Liver (tissue), 9 donors: ENCODE results near the gene ATP6V1F. TPM values are rescaled to one million over a fixed set of nuclear protein-coding genes. Genes with fewer than 3 reads are reported as not detected.

Source experiments
- DNase-seq: peaks from one replicate; pipeline ENCODE4 v3.0.0-alpha.2; 2017; ENCODE audit warnings: low spot score
- H3K27ac ChIP-seq, 2 donors: one replicate each; pipeline ENCODE4 v1.7.0; 2013; ENCODE audit warnings: inconsistent platforms in 2 of 2, low read length in 2 of 2, control low read depth in 1 of 2, low read depth in 1 of 2, mild to moderate bottlenecking in 1 of 2
- H3K27me3 ChIP-seq, 4 donors: one replicate each; pipeline versions ENCODE4 v1.6.1 to v1.7.0; 2013; ENCODE audit warnings: low read length in 3 of 4, inconsistent platforms in 1 of 4, mild to moderate bottlenecking in 1 of 4, moderate library complexity in 1 of 4; ENCODE audit not compliant: control insufficient read depth in 4 of 4, insufficient read depth in 4 of 4
- H3K36me3 ChIP-seq, 4 donors: one replicate each; pipeline versions ENCODE4 v1.6.1 to v1.7.0; 2013; ENCODE audit warnings: low read length in 3 of 4, mild to moderate bottlenecking in 3 of 4, low read depth in 1 of 4, moderate library complexity in 1 of 4; ENCODE audit not compliant: control insufficient read depth in 4 of 4, insufficient read depth in 3 of 4
- H3K4me1 ChIP-seq, 4 donors: one replicate each; pipeline versions ENCODE4 v1.6.1 to v1.7.0; 2013; ENCODE audit warnings: low read length in 3 of 4, mild to moderate bottlenecking in 3 of 4, moderate library complexity in 1 of 4; ENCODE audit not compliant: control insufficient read depth in 4 of 4, insufficient read depth in 4 of 4
- H3K4me3 ChIP-seq, 3 donors: one replicate each; pipeline versions ENCODE4 v1.6.1 to v1.7.0; 2013; ENCODE audit warnings: low read length in 3 of 3, control low read depth in 1 of 3, low read depth in 1 of 3, mild to moderate bottlenecking in 1 of 3
- H3K9ac ChIP-seq, 2 donors: one replicate each; pipeline ENCODE4 v1.7.0; 2013; ENCODE audit warnings: low read length in 2 of 2, mild to moderate bottlenecking in 2 of 2, moderate library complexity in 2 of 2, control low read depth in 1 of 2, low read depth in 1 of 2
- H3K9me3 ChIP-seq, 4 donors: one replicate each; pipeline versions ENCODE4 v1.6.1 to v1.7.0; 2013; ENCODE audit warnings: low read length in 3 of 4; ENCODE audit not compliant: control insufficient read depth in 4 of 4
- ATF3 ChIP-seq: IDR thresholded peaks from 2 replicates; pipeline ENCODE4 v1.6.1; 2016; ENCODE audit warnings: antibody characterized with exemption
- CTCF ChIP-seq: fragments of 150-350 bp; IDR thresholded peaks from 2 replicates; pipeline ENCODE4 v1.5.1; 2017; ENCODE audit warnings: improper control_type of control experiment, low read depth, low read length; ENCODE audit not compliant: missing input control
- EGR1 ChIP-seq, 2 donors: IDR thresholded peaks; 2 replicates each; pipeline ENCODE4 v1.6.1; 2016 to 2018; ENCODE audit warnings: antibody characterized with exemption in 2 of 2, low read depth in 2 of 2
- FOXA1 ChIP-seq: IDR thresholded peaks from 2 replicates; pipeline ENCODE4 v1.6.1; 2016; ENCODE audit warnings: antibody characterized with exemption
- FOXA2 ChIP-seq: IDR thresholded peaks from 2 replicates; pipeline ENCODE4 v1.6.1; 2016; ENCODE audit warnings: antibody characterized with exemption
- GABPA ChIP-seq, 2 donors: IDR thresholded peaks in 1 of 2; conservative IDR thresholded peaks in 1 of 2; 2 replicates each; pipeline ENCODE4 v1.6.1; 2016; ENCODE audit warnings: antibody characterized with exemption in 2 of 2, mild to moderate bottlenecking in 1 of 2, moderate library complexity in 1 of 2
- HNF4A ChIP-seq, 2 donors: conservative IDR thresholded peaks; 2 replicates each; pipeline ENCODE4 v1.6.1; 2016; ENCODE audit warnings: antibody characterized with exemption in 2 of 2, mild to moderate bottlenecking in 2 of 2
- HNF4G ChIP-seq: IDR thresholded peaks from 2 replicates; pipeline ENCODE4 v1.6.1; 2016; ENCODE audit warnings: antibody characterized with exemption
- JUND ChIP-seq, 2 donors: IDR thresholded peaks; 2 replicates each; pipeline ENCODE4 v1.6.1; 2016; ENCODE audit warnings: antibody characterized with exemption in 2 of 2
- MAX ChIP-seq: IDR thresholded peaks from 2 replicates; pipeline ENCODE4 v1.6.1; 2016; ENCODE audit warnings: antibody characterized with exemption
- NR2F2 ChIP-seq: IDR thresholded peaks from 2 replicates; pipeline ENCODE4 v1.6.1; 2016; ENCODE audit warnings: antibody characterized with exemption
- RAD21 ChIP-seq, 2 donors: IDR thresholded peaks; 2 replicates each; pipeline ENCODE4 v1.6.1; 2016; ENCODE audit warnings: antibody characterized with exemption in 2 of 2, mild to moderate bottlenecking in 2 of 2
- REST ChIP-seq: IDR thresholded peaks from 2 replicates; pipeline ENCODE4 v1.6.1; 2016; ENCODE audit warnings: antibody characterized with exemption, mild to moderate bottlenecking
- RXRA ChIP-seq, 2 donors: IDR thresholded peaks; 2 replicates each; pipeline ENCODE4 v1.6.1; 2017 to 2018; ENCODE audit warnings: antibody characterized with exemption in 2 of 2, mild to moderate bottlenecking in 1 of 2
- SP1 ChIP-seq: IDR thresholded peaks from 2 replicates; pipeline ENCODE4 v1.6.1; 2018; ENCODE audit warnings: antibody characterized with exemption, mild to moderate bottlenecking
- TAF1 ChIP-seq: conservative IDR thresholded peaks from 2 replicates; pipeline ENCODE4 v1.6.1; 2016; ENCODE audit warnings: antibody characterized with exemption, mild to moderate bottlenecking
- YY1 ChIP-seq: IDR thresholded peaks from 2 replicates; pipeline ENCODE4 v1.6.1; 2016; ENCODE audit warnings: antibody characterized with exemption, mild to moderate bottlenecking
- ZBTB33 ChIP-seq: IDR thresholded peaks from 2 replicates; pipeline ENCODE4 v1.6.1; 2016; ENCODE audit warnings: antibody characterized with exemption
- WGBS: extraction: QIAGEN DNeasy Blood & Tissue Kit; methylation state at CpG from one replicate; pipeline ENCODE4 v1.1.7; 2013; 5-methylcytosine and 5-hydroxymethylcytosine counted together
- polyA plus RNA-seq, 2 donors: library from polyadenylated mRNA; stranded (reverse) in 1 of 2; unstranded in 1 of 2; fragments of 200-250 nt in 1 of 2; fragments of >200 nt in 1 of 2; fragmentation: Nextera tagmentation in 1 of 2; extraction: Ambion mirVana in 1 of 2; gene quantifications; one replicate each; pipeline versions ENCODE4 v1.2.1 to v1.2.3, GENCODE V29; 2013 to 2015
- total RNA-seq, 2 donors: library from RNA; depleted of rRNA; stranded (reverse); fragments of >200 nt; gene quantifications; one replicate each; pipeline ENCODE4 v1.2.3, GENCODE V29; 2014
- donor health status: healthy.
- donor health status: healthy.
- donor health status: healthy.
- donor health status: healthy.
- donor health status: healthy.

The ATP6V1F gene
- total and polyA plus RNA-seq, 4 donors, result 23.1 to 111 (median 47.1) TPM

GRCh38 chr7:128840326-128841170, 22.1 kb upstream of the ATP6V1F start:
- Histone ChIP-seq H3K27me3 (no peaks in the 10 kb centered on the region), H3K9me3 (no peaks in the 10 kb centered on the region), H3K36me3 (no peaks in the 10 kb centered on the region), H3K27ac (no peak overlapping the region), H3K4me3 (no peak overlapping the region), H3K4me1 (no peaks in the 10 kb centered on the region), H3K9ac (no peak overlapping the region)
- WGBS, result 89% methylated on average over 23 of the region's 23 CpGs
- TF ChIP-seq RAD21 (IDR thresholded peaks at IDR 0.05) (no peak), HNF4A (conservative IDR thresholded peaks at IDR 0.05) (no peak), FOXA2 (no peak), GABPA (IDR thresholded peaks at IDR 0.05 in 1 of 2, conservative IDR thresholded peaks at IDR 0.05 in 1 of 2) (no peak)
- DNase-seq, result no peak

- H3K9ac ChIP-seq, result no peak overlapping the region
- H3K9me3 ChIP-seq, result no peaks in the 10 kb centered on the region
- H3K4me1 ChIP-seq, result no peaks in the 10 kb centered on the region
- 85% methylated on average over 17 of the region's 17 CpGs for WGBS
- H3K27ac ChIP-seq, result no peak overlapping the region
- TF ChIP-seq REST, result no peak
- no peak for TF ChIP-seq MAX
- TF ChIP-seq JUND (IDR thresholded peaks at IDR 0.05), result no peak
- no peak for TF ChIP-seq RXRA (IDR thresholded peaks at IDR 0.05)
- TF ChIP-seq TAF1, result no peak
- TF ChIP-seq ATF3, result no peak
- TF ChIP-seq ZBTB33, result no peak
- TF ChIP-seq HNF4A (conservative IDR thresholded peaks at IDR 0.05), result no peak
- no peak for TF ChIP-seq GABPA (IDR thresholded peaks at IDR 0.05 in 1 of 2, conservative IDR thresholded peaks at IDR 0.05 in 1 of 2)
- TF ChIP-seq NR2F2, result no peak
- TF ChIP-seq YY1, result no peak
- TF ChIP-seq CTCF, result no peak
- no peak for TF ChIP-seq HNF4G
- no peak for TF ChIP-seq FOXA2
- no peak for TF ChIP-seq RAD21 (IDR thresholded peaks at IDR 0.05)
- no peak for TF ChIP-seq EGR1 (IDR thresholded peaks at IDR 0.05; ENCODE audit: low read depth in 2 of 2)
- no peak for TF ChIP-seq FOXA1
- TF ChIP-seq SP1, result no peak
- DNase-seq, result no peak
- no peaks in the 10 kb centered on the region for H3K27me3 ChIP-seq
- H3K4me3 ChIP-seq, result no peak overlapping the region
- no peaks in the 10 kb centered on the region for H3K36me3 ChIP-seq
These were observed 21.4 kb upstream of the ATP6V1F start for GRCh38 chr7:128841171-128841690.
